HG03354 (cell line): ENCODE measurements around the gene AJAP1.
"Not testable (repeated sequence)": the region's sequence is repeated elsewhere in the genome, so short reads cannot be mapped to it uniquely, and the experiment has no call there.

Source experiments
- ATAC-seq: cut with Tn5 transposase; IDR thresholded peaks from one replicate; pipeline ENCODE4 v1.9.1; 2021; ENCODE audit warnings: mild to moderate bottlenecking; ENCODE audit not compliant: unreplicated experiment, poor library complexity, severe bottlenecking

Gene AJAP1

GRCh38 chr1:4655674-4656532 is 1.5 kb downstream of the AJAP1 start:
- no peak for ATAC-seq

- no peak for ATAC-seq
Observed at GRCh38 chr1:4656533-4657140, 2.2 kb downstream of the AJAP1 start.

GRCh38 chr1:4657244-4657789 is 2.9 kb downstream of the AJAP1 start:
- no peak for ATAC-seq

GRCh38 chr1:4657960-4658541 is 3.6 kb downstream of the AJAP1 start:
- ATAC-seq, result no peak

GRCh38 chr1:4658643-4659628 is 4.5 kb downstream of the AJAP1 start:
- ATAC-seq, result no peak

GRCh38 chr1:4660917-4661594 is 6.6 kb downstream of the AJAP1 start:
- ATAC-seq, result no peak

- no peak for ATAC-seq
Observed at GRCh38 chr1:4661595-4661917, 7.1 kb downstream of the AJAP1 start.

GRCh38 chr1:4662168-4662567 is 7.8 kb downstream of the AJAP1 start:
- no peak for ATAC-seq

- ATAC-seq, result no peak
Observed at GRCh38 chr1:4662723-4663122, 8.3 kb downstream of the AJAP1 start.

GRCh38 chr1:4664095-4664494 is 9.7 kb downstream of the AJAP1 start:
- no peak for ATAC-seq

- no peak for ATAC-seq
Observed at GRCh38 chr1:4664606-4665005, 10.2 kb downstream of the AJAP1 start.

GRCh38 chr1:4665456-4665855 is 11.0 kb downstream of the AJAP1 start:
- ATAC-seq, result no peak

- ATAC-seq, result not testable (repeated sequence)
Observed at GRCh38 chr1:4666683-4667082, 12.3 kb downstream of the AJAP1 start.

GRCh38 chr1:4668743-4669700 is 14.6 kb downstream of the AJAP1 start:
- ATAC-seq, result no peak

- ATAC-seq, result no peak
Observed at GRCh38 chr1:4670265-4670664, 15.9 kb downstream of the AJAP1 start.

GRCh38 chr1:4671828-4672227 is 17.4 kb downstream of the AJAP1 start:
- no peak for ATAC-seq

GRCh38 chr1:4673494-4673893 is 19.1 kb downstream of the AJAP1 start:
- ATAC-seq, result no peak

- no peak for ATAC-seq
Observed at GRCh38 chr1:4674117-4674516, 19.7 kb downstream of the AJAP1 start.
